Astrocyte (in vitro differentiated cells and primary cell): ENCODE data around the gene EIF3M. TPM values are rescaled to one million over a fixed set of nuclear protein-coding genes. Genes with fewer than 3 reads are reported as not detected.

ENCODE experiments used
- DNase-seq: peaks from one replicate; pipeline ENCODE4 v3.0.0-alpha.2; 2010; ENCODE audit warnings: low read depth
- FAIRE-seq: peaks from 2 replicates; lab custom pipeline; 2011; peaks lifted over from hg19 to GRCh38; lab: Jason Lieb, UNC
- H2AFZ ChIP-seq: 2 replicates; pipeline ENCODE4 v1.6.0; 2012; ENCODE audit warnings: low read depth, low read length, inconsistent platforms
- H3K27ac ChIP-seq: 2 replicates; pipeline ENCODE4 v1.5.1; 2011; ENCODE audit warnings: low read depth, low read length, inconsistent platforms
- H3K27me3 ChIP-seq: 2 replicates; pipeline ENCODE4 v1.6.0; 2011; ENCODE audit warnings: low read length, inconsistent platforms; ENCODE audit not compliant: insufficient read depth
- H3K36me3 ChIP-seq: 2 replicates; pipeline ENCODE4 v1.5.1; 2011; ENCODE audit warnings: low read length, inconsistent platforms; ENCODE audit not compliant: insufficient read depth
- H3K4me1 ChIP-seq: 2 replicates; pipeline ENCODE4 v1.5.1; 2011; ENCODE audit warnings: low read length, inconsistent platforms; ENCODE audit not compliant: insufficient read depth
- H3K4me2 ChIP-seq: 2 replicates; pipeline ENCODE4 v1.6.0; 2012; ENCODE audit warnings: low read length, inconsistent platforms
- H3K4me3 ChIP-seq: 2 replicates; pipeline ENCODE4 v1.5.1; 2011; ENCODE audit warnings: low read depth, mild to moderate bottlenecking, low read length, inconsistent platforms; ENCODE audit not compliant: insufficient read depth
- H3K79me2 ChIP-seq: 2 replicates; pipeline ENCODE4 v1.6.0; 2012; ENCODE audit warnings: mild to moderate bottlenecking, low read length, inconsistent platforms; ENCODE audit not compliant: insufficient read depth
- H3K9ac ChIP-seq: 2 replicates; pipeline ENCODE4 v1.6.0; 2012; ENCODE audit warnings: mild to moderate bottlenecking, low read length, inconsistent platforms
- H3K9me3 ChIP-seq: 2 replicates; pipeline ENCODE4 v1.5.1; 2012; ENCODE audit warnings: low read depth, mild to moderate bottlenecking, low read length, inconsistent platforms; ENCODE audit not compliant: insufficient read depth
- H4K20me1 ChIP-seq: 2 replicates; pipeline ENCODE4 v1.6.0; 2012; ENCODE audit warnings: low read length, inconsistent platforms; ENCODE audit not compliant: insufficient read depth
- H3K27ac Mint-ChIP-seq: one replicate; pipeline ENCODE4 v1.8.0; 2021; ENCODE audit warnings: mild to moderate bottlenecking, mixed read lengths; ENCODE audit not compliant: unreplicated experiment
- H3K27me3 Mint-ChIP-seq: one replicate; pipeline ENCODE4 v1.8.0; 2021; ENCODE audit warnings: low read depth, mixed read lengths; ENCODE audit not compliant: unreplicated experiment
- H3K36me3 Mint-ChIP-seq: one replicate; pipeline ENCODE4 v1.8.0; 2021; ENCODE audit warnings: low read depth, mixed read lengths; ENCODE audit not compliant: unreplicated experiment
- H3K4me1 Mint-ChIP-seq: one replicate; pipeline ENCODE4 v1.8.0; 2021; ENCODE audit warnings: low read depth, mixed read lengths; ENCODE audit not compliant: unreplicated experiment
- H3K4me3 Mint-ChIP-seq: one replicate; pipeline ENCODE4 v1.8.0; 2021; ENCODE audit warnings: mild to moderate bottlenecking, moderate library complexity, mixed read lengths; ENCODE audit not compliant: unreplicated experiment
- H3K9me3 Mint-ChIP-seq: one replicate; pipeline ENCODE4 v1.8.0; 2021; ENCODE audit warnings: mild to moderate bottlenecking, mixed read lengths; ENCODE audit not compliant: unreplicated experiment
- CTCF ChIP-seq: IDR thresholded peaks from 2 replicates; pipeline ENCODE4 v1.5.1; 2011; ENCODE audit warnings: low read depth, mild to moderate bottlenecking, inconsistent platforms, low read length, moderate library complexity; ENCODE audit not compliant: insufficient read depth
- EZH2 ChIP-seq: IDR thresholded peaks from 2 replicates; pipeline ENCODE4 v1.6.1; 2012; ENCODE audit warnings: mild to moderate bottlenecking, low read length, inconsistent platforms; ENCODE audit not compliant: insufficient read depth
- total RNA-seq: library from RNA; stranded (reverse); gene quantifications from 2 replicates; pipeline ENCODE4 v1.2.1, GENCODE V29; 2021

Gene EIF3M
- total RNA-seq, 1 donor from 2014 or later = 287 TPM

GRCh38 chr11:32549611-32550187 lies 33.9 kb upstream of the EIF3M start:
- FAIRE-seq (no peak), DNase-seq (no peak)
- Mint-ChIP-seq H3K4me3 (no peak overlapping the region), H3K4me1 (no peaks in the 10 kb centered on the region), H3K36me3 (no peaks in the 10 kb centered on the region), H3K27me3 (peaks cover 2% of the 10 kb centered on the region), H3K9me3 (no peaks in the 10 kb centered on the region), H3K27ac (no peak overlapping the region)
- Histone ChIP-seq H3K79me2 (no peaks in the 10 kb centered on the region), H2AFZ (no peak overlapping the region), H3K4me2 (no peak overlapping the region), H4K20me1 (no peaks in the 10 kb centered on the region), H3K4me1 (no peaks in the 10 kb centered on the region), H3K27me3 (no peaks in the 10 kb centered on the region), H3K9me3 (no peaks in the 10 kb centered on the region), H3K9ac (no peak overlapping the region), H3K36me3 (no peaks in the 10 kb centered on the region), H3K27ac (no peak overlapping the region), H3K4me3 (no peak overlapping the region)
- TF ChIP-seq CTCF = no peak
- TF ChIP-seq EZH2 = no peak

- Mint-ChIP-seq H3K9me3 (no peaks in the 10 kb centered on the region), H3K27me3 (peaks cover 2% of the 10 kb centered on the region), H3K27ac (no peak overlapping the region), H3K4me1 (no peaks in the 10 kb centered on the region), H3K36me3 (no peaks in the 10 kb centered on the region), H3K4me3 (no peak overlapping the region)
- no peaks in the 10 kb centered on the region for H3K36me3 ChIP-seq
- no peak for FAIRE-seq
- no peaks in the 10 kb centered on the region for H3K4me1 ChIP-seq
- H3K9me3 ChIP-seq = no peaks in the 10 kb centered on the region
- no peaks in the 10 kb centered on the region for H3K79me2 ChIP-seq
- no peak overlapping the region for H3K9ac ChIP-seq
- no peak overlapping the region for H3K27ac ChIP-seq
- H3K27me3 ChIP-seq = no peaks in the 10 kb centered on the region
- H4K20me1 ChIP-seq = no peaks in the 10 kb centered on the region
- H3K4me2 ChIP-seq = no peak overlapping the region
- H2AFZ ChIP-seq = no peak overlapping the region
- DNase-seq = no peak
- H3K4me3 ChIP-seq = no peak overlapping the region
- no peak for TF ChIP-seq EZH2
- no peak for TF ChIP-seq CTCF
Observed at GRCh38 chr11:32550207-32550606, 33.4 kb upstream of the EIF3M start.

- Mint-ChIP-seq H3K4me3 (no peak overlapping the region), H3K27ac (no peak overlapping the region), H3K36me3 (no peaks in the 10 kb centered on the region), H3K4me1 (no peaks in the 10 kb centered on the region), H3K9me3 (no peaks in the 10 kb centered on the region), H3K27me3 (peaks cover 4% of the 10 kb centered on the region)
- no peak overlapping the region for H3K4me2 ChIP-seq
- H3K27me3 ChIP-seq = no peaks in the 10 kb centered on the region
- FAIRE-seq = no peak
- DNase-seq = no peak
- no peaks in the 10 kb centered on the region for H3K9me3 ChIP-seq
- H3K27ac ChIP-seq = no peak overlapping the region
- H3K4me1 ChIP-seq = no peaks in the 10 kb centered on the region
- no peak overlapping the region for H3K9ac ChIP-seq
- no peaks in the 10 kb centered on the region for H3K79me2 ChIP-seq
- TF ChIP-seq EZH2 = no peak
- no peak for TF ChIP-seq CTCF
- H3K4me3 ChIP-seq = no peak overlapping the region
- H4K20me1 ChIP-seq = no peaks in the 10 kb centered on the region
- H2AFZ ChIP-seq = no peak overlapping the region
- no peaks in the 10 kb centered on the region for H3K36me3 ChIP-seq
Observed at GRCh38 chr11:32555091-32555490, 28.5 kb upstream of the EIF3M start.
